Measurements from ENCODE around the gene ATRNL1.
"Not testable (repeated sequence)": the region's sequence is repeated elsewhere in the genome, so short reads cannot be mapped to it uniquely, and the experiment has no call there.

The ATRNL1 gene

DNA sequence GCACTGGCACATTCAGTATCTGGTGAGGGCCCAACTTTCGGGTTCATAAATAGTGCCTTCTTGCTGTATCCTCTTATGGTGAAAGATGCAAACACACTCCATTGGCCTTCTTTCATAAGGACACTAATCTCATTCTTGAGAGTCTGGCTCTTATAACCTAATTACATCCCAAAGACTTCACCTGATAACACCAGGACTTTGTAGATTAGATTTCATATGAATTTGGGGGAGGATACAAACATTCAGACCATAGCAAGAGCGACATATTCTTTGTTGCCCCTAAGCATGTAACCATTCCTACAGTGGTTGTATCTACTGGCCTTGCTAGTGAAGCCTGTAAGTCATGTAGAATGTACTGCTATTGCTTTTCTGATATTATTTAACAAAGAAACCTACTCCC, 654.6 kb downstream of the ATRNL1 start:
- Histone ChIP-seq H3K27me3 (replicated peaks in 2 of 5; ENCODE audit: control insufficient read depth in 4 of 5, insufficient read depth in 5 of 5, low read length in 4 of 5) (no peaks in the 10 kb centered on the region), H3K36me3 (ENCODE audit: control insufficient read depth in 4 of 4, insufficient read depth in 4 of 4, low read length in 3 of 4) (no peaks in the 10 kb centered on the region), H3K27ac (ENCODE audit: insufficient read depth in 1 of 2, low read depth in 1 of 2, low read length in 2 of 2, poor library complexity in 1 of 2, severe bottlenecking in 2 of 2) (no peak overlapping the region), H3K4me3 (ENCODE audit: control insufficient read depth in 1 of 7, extremely low read depth in 1 of 7, insufficient read depth in 4 of 7, low read depth in 2 of 7, low read length in 6 of 7) (no peak overlapping the region), H3K9me3 (ENCODE audit: control extremely low read depth in 1 of 5, control insufficient read depth in 4 of 5, insufficient read depth in 2 of 5, low read depth in 1 of 5, low read length in 4 of 5) (no peaks in the 10 kb centered on the region), H3K4me1 (ENCODE audit: control extremely low read depth in 1 of 4, control insufficient read depth in 4 of 4, insufficient read depth in 4 of 4, low read length in 3 of 4) (no peaks in the 10 kb centered on the region)
- WGBS (ENCODE audit: insufficient coverage), result 91% methylated on average over 1 of the region's 2 CpGs
- ChIA-PET POLR2A (no interaction called here), CTCF (no interaction called here)
- DNase-seq, result no peak

DNA sequence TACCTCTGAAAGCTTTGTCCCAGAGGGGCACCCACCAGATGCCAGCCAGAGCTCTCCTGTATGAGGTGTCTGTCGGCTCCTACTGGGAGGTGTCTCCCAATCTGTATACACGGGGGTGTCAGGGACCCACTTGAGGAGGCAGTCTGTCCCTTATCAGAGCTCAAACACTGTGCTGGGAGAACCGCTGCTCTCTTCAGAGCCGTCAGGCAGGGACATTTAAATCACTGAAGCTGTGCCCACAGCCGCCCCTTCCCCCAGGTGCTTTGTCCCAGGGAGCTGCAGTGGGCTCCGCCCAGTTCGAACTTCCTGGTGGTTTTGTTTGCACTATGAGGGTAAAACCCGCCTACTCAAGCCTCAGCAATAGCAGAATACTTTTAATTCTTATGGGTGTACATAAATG, 665.3 kb downstream of the ATRNL1 start:
- DNase-seq; POLR2A ChIA-PET; H3K27me3 ChIP-seq (replicated peaks in 2 of 5; ENCODE audit: control insufficient read depth in 4 of 5, insufficient read depth in 5 of 5, low read length in 4 of 5); H3K4me1 ChIP-seq (ENCODE audit: control extremely low read depth in 1 of 4, control insufficient read depth in 4 of 4, insufficient read depth in 4 of 4, low read length in 3 of 4); H3K4me3 ChIP-seq (ENCODE audit: control insufficient read depth in 1 of 7, extremely low read depth in 1 of 7, insufficient read depth in 4 of 7, low read depth in 2 of 7, low read length in 6 of 7); H3K36me3 ChIP-seq (ENCODE audit: control insufficient read depth in 4 of 4, insufficient read depth in 4 of 4, low read length in 3 of 4); CTCF ChIA-PET; H3K27ac ChIP-seq (ENCODE audit: insufficient read depth in 1 of 2, low read depth in 1 of 2, low read length in 2 of 2, poor library complexity in 1 of 2, severe bottlenecking in 2 of 2); H3K9me3 ChIP-seq (ENCODE audit: control extremely low read depth in 1 of 5, control insufficient read depth in 4 of 5, insufficient read depth in 2 of 5, low read depth in 1 of 5, low read length in 4 of 5): not testable (repeated sequence)
- WGBS (ENCODE audit: insufficient coverage), result 66% methylated on average over 6 of the region's 8 CpGs

DNA sequence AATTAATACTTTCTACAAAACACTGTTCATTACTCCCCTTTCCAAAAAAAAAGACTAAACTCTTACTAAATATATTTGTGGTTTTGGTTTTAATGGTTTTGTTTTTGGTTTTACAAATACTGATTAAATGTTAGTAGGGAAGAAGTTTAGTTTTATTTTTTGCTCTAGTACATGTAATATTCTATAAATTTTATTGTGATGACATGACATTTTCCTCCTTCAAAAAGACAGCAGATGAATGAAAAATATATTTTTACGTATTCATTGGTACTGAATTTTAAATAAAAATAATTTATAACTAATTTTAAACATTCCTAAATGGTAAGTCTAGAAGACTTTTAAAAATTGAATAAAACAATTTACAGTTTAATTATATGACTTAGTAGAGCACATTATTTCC, 667.0 kb downstream of the ATRNL1 start:
- no peaks in the 10 kb centered on the region for H3K4me1 ChIP-seq (ENCODE audit: control extremely low read depth in 1 of 4, control insufficient read depth in 4 of 4, insufficient read depth in 4 of 4, low read length in 3 of 4)

DNA sequence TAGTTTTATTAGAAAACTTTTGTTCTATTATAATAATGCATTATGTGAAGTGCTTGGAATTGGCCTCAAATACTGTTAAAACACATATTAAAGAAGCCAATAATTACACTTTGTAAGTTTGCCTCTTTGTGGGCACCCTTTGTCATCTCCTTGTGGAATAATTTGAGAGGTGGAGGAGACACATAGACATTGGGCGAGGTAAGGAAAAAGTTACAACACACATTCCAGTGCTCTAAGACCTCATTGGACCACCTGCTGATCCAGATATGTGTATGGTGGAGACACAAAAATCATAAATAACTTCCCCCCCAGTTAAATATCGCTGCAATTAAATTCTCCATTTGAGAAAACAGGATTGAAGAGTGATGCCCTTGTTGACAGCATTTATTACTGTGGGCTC, 668.0 kb downstream of the ATRNL1 start:
- ChIA-PET POLR2A (no interaction called here), CTCF (no interaction called here)
- WGBS (ENCODE audit: insufficient coverage), result no CpG with 5 or more reads among the region's 2 CpGs
- DNase-seq, result no peak
- H3K36me3 ChIP-seq (ENCODE audit: control insufficient read depth in 4 of 4, insufficient read depth in 4 of 4, low read length in 3 of 4), result no peaks in the 10 kb centered on the region
- H3K27ac ChIP-seq (ENCODE audit: insufficient read depth in 1 of 2, low read depth in 1 of 2, low read length in 2 of 2, poor library complexity in 1 of 2, severe bottlenecking in 2 of 2), result no peak overlapping the region
- H3K4me1 ChIP-seq (ENCODE audit: control extremely low read depth in 1 of 4, control insufficient read depth in 4 of 4, insufficient read depth in 4 of 4, low read length in 3 of 4), result no peaks in the 10 kb centered on the region
- peaks cover 0 to 1% (median 0%) of the 10 kb centered on the region in 5 experiments for H3K9me3 ChIP-seq (ENCODE audit: control extremely low read depth in 1 of 5, control insufficient read depth in 4 of 5, insufficient read depth in 2 of 5, low read depth in 1 of 5, low read length in 4 of 5)
- no peak overlapping the region for H3K4me3 ChIP-seq (ENCODE audit: control insufficient read depth in 1 of 7, extremely low read depth in 1 of 7, insufficient read depth in 4 of 7, low read depth in 2 of 7, low read length in 6 of 7)
- no peaks in the 10 kb centered on the region for H3K27me3 ChIP-seq (replicated peaks in 2 of 5; ENCODE audit: control insufficient read depth in 4 of 5, insufficient read depth in 5 of 5, low read length in 4 of 5)

More for the DNA sequence above, 667.0 kb downstream of the ATRNL1 start:
- Histone ChIP-seq H3K27me3 (replicated peaks in 2 of 5; ENCODE audit: control insufficient read depth in 4 of 5, insufficient read depth in 5 of 5, low read length in 4 of 5) (no peaks in the 10 kb centered on the region), H3K9me3 (ENCODE audit: control extremely low read depth in 1 of 5, control insufficient read depth in 4 of 5, insufficient read depth in 2 of 5, low read depth in 1 of 5, low read length in 4 of 5) (peaks cover 0 to 1% (median 0%) of the 10 kb centered on the region in 5 experiments), H3K27ac (ENCODE audit: insufficient read depth in 1 of 2, low read depth in 1 of 2, low read length in 2 of 2, poor library complexity in 1 of 2, severe bottlenecking in 2 of 2) (no peak overlapping the region), H3K4me3 (ENCODE audit: control insufficient read depth in 1 of 7, extremely low read depth in 1 of 7, insufficient read depth in 4 of 7, low read depth in 2 of 7, low read length in 6 of 7) (no peak overlapping the region), H3K36me3 (ENCODE audit: control insufficient read depth in 4 of 4, insufficient read depth in 4 of 4, low read length in 3 of 4) (no peaks in the 10 kb centered on the region)
- no CpG with 5 or more reads among the region's 1 CpG for WGBS (ENCODE audit: insufficient coverage)
- POLR2A ChIA-PET, result no interaction called here
- CTCF ChIA-PET, result no interaction called here
- DNase-seq, result no peak

DNA sequence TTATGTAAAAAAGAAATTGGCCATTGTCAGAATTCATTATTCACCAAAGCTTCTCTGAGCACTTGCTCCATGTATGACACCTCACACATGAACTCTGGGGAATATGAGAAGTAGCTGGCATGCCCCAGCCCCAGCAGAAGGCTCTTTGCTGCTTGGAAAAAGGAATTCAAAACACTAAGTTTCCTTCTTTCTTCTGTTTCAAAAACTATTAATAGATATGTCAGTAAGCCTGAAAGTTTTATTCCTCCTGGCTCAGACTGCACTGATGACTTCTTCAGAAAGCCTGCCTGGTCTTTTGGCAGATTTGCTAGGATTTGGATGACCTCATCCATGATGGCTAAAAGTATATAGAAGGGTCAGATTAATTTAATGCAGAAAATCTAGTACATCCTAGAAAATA, 668.9 kb downstream of the ATRNL1 start:
- Histone ChIP-seq H3K36me3 (ENCODE audit: control insufficient read depth in 4 of 4, insufficient read depth in 4 of 4, low read length in 3 of 4) (no peaks in the 10 kb centered on the region), H3K27ac (ENCODE audit: insufficient read depth in 1 of 2, low read depth in 1 of 2, low read length in 2 of 2, poor library complexity in 1 of 2, severe bottlenecking in 2 of 2) (no peak overlapping the region), H3K4me1 (ENCODE audit: control extremely low read depth in 1 of 4, control insufficient read depth in 4 of 4, insufficient read depth in 4 of 4, low read length in 3 of 4) (no peaks in the 10 kb centered on the region), H3K4me3 (ENCODE audit: control insufficient read depth in 1 of 7, extremely low read depth in 1 of 7, insufficient read depth in 4 of 7, low read depth in 2 of 7, low read length in 6 of 7) (no peak overlapping the region), H3K9me3 (ENCODE audit: control extremely low read depth in 1 of 5, control insufficient read depth in 4 of 5, insufficient read depth in 2 of 5, low read depth in 1 of 5, low read length in 4 of 5) (no peaks in the 10 kb centered on the region), H3K27me3 (replicated peaks in 2 of 5; ENCODE audit: control insufficient read depth in 4 of 5, insufficient read depth in 5 of 5, low read length in 4 of 5) (no peaks in the 10 kb centered on the region)
- ChIA-PET POLR2A (no interaction called here), CTCF (no interaction called here)
- no peak for DNase-seq

DNA sequence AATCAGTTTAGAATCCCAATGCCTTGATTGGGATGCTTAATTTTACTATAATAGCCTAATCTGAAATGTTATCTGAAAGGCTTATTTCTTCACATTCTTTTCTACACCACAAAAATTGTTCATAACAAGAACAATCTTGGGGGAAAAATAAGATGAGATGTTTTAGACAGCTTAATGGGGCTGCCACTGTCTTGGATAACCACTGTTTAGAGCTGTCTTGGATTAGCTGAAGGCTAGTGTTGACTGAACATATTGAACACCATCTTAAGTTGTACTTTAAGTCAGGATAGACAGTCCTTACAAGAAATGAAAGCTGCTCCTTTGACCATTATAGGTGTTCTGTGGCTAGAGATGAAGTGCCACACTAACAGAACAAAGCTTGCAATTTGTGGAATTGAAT, 678.6 kb downstream of the ATRNL1 start:
- Histone ChIP-seq H3K9me3 (ENCODE audit: control extremely low read depth in 1 of 5, control insufficient read depth in 4 of 5, insufficient read depth in 2 of 5, low read depth in 1 of 5, low read length in 4 of 5) (peaks cover 0 to 2% (median 0%) of the 10 kb centered on the region in 5 experiments), H3K4me1 (ENCODE audit: control extremely low read depth in 1 of 4, control insufficient read depth in 4 of 4, insufficient read depth in 4 of 4, low read length in 3 of 4) (no peaks in the 10 kb centered on the region), H3K4me3 (ENCODE audit: control insufficient read depth in 1 of 7, extremely low read depth in 1 of 7, insufficient read depth in 4 of 7, low read depth in 2 of 7, low read length in 6 of 7) (no peak overlapping the region), H3K36me3 (ENCODE audit: control insufficient read depth in 4 of 4, insufficient read depth in 4 of 4, low read length in 3 of 4) (no peaks in the 10 kb centered on the region), H3K27ac (ENCODE audit: insufficient read depth in 1 of 2, low read depth in 1 of 2, low read length in 2 of 2, poor library complexity in 1 of 2, severe bottlenecking in 2 of 2) (no peak overlapping the region), H3K27me3 (replicated peaks in 2 of 5; ENCODE audit: control insufficient read depth in 4 of 5, insufficient read depth in 5 of 5, low read length in 4 of 5) (peaks cover 0 to 2% (median 0%) of the 10 kb centered on the region in 5 experiments)
- POLR2A ChIA-PET, result no interaction called here
- no peak for DNase-seq
- CTCF ChIA-PET, result no interaction called here

DNA sequence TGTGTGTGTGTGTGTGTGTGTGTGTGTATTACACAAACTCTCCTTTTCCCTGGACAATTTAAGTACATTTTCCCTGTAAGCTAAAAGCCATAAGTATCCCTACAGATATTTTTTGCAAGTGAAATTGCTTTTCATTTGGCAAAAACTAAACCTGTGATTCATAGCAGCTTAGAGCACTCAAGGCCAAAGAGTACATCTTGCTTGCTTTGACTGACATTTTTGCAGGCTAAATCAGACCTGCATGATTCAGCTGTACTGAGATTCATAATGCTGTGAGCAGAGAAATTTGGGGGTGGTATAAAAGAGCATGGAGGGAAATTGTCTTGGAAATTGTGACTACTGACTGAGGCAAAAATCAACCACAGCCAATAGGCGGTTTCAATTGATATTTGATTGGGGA, 679.4 kb downstream of the ATRNL1 start:
- no CpG with 5 or more reads among the region's 1 CpG for WGBS (ENCODE audit: insufficient coverage)
- Histone ChIP-seq H3K27ac (ENCODE audit: insufficient read depth in 1 of 2, low read depth in 1 of 2, low read length in 2 of 2, poor library complexity in 1 of 2, severe bottlenecking in 2 of 2) (no peak overlapping the region), H3K9me3 (ENCODE audit: control extremely low read depth in 1 of 5, control insufficient read depth in 4 of 5, insufficient read depth in 2 of 5, low read depth in 1 of 5, low read length in 4 of 5) (peaks cover 0 to 2% (median 0%) of the 10 kb centered on the region in 5 experiments), H3K27me3 (replicated peaks in 2 of 5; ENCODE audit: control insufficient read depth in 4 of 5, insufficient read depth in 5 of 5, low read length in 4 of 5) (no peaks in the 10 kb centered on the region), H3K36me3 (ENCODE audit: control insufficient read depth in 4 of 4, insufficient read depth in 4 of 4, low read length in 3 of 4) (no peaks in the 10 kb centered on the region), H3K4me1 (ENCODE audit: control extremely low read depth in 1 of 4, control insufficient read depth in 4 of 4, insufficient read depth in 4 of 4, low read length in 3 of 4) (no peaks in the 10 kb centered on the region), H3K4me3 (ENCODE audit: control insufficient read depth in 1 of 7, extremely low read depth in 1 of 7, insufficient read depth in 4 of 7, low read depth in 2 of 7, low read length in 6 of 7) (no peak overlapping the region)
- CTCF ChIA-PET, result no interaction called here
- POLR2A ChIA-PET, result no interaction called here
- DNase-seq, result no peak

DNA sequence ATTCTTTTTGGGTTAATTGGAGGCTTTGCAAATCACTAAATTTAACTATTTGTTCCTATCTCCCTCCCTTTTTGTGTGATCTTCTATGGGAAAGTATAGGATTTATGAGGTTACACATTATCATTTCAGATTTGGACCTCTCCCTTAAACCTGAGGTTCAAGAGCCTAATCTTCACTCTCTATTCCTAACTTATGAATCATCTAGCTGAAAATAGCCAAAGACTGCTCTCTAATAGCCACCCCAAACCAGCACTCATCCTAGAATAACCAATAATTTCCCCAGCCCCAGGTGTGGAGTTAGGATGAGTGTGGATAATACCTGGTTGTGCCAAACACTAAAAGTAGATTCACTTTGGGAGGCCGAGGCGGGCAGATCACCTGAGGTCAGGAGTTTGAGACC, 680.7 kb downstream of the ATRNL1 start:
- H3K27ac ChIP-seq (ENCODE audit: insufficient read depth in 1 of 2, low read depth in 1 of 2, low read length in 2 of 2, poor library complexity in 1 of 2, severe bottlenecking in 2 of 2), result no peak overlapping the region
- no peaks in the 10 kb centered on the region for H3K36me3 ChIP-seq (ENCODE audit: control insufficient read depth in 4 of 4, insufficient read depth in 4 of 4, low read length in 3 of 4)
- H3K27me3 ChIP-seq (replicated peaks in 2 of 5; ENCODE audit: control insufficient read depth in 4 of 5, insufficient read depth in 5 of 5, low read length in 4 of 5), result no peaks in the 10 kb centered on the region
- no peaks in the 10 kb centered on the region for H3K4me1 ChIP-seq (ENCODE audit: control extremely low read depth in 1 of 4, control insufficient read depth in 4 of 4, insufficient read depth in 4 of 4, low read length in 3 of 4)
- WGBS (ENCODE audit: insufficient coverage), result no CpG with 5 or more reads among the region's 2 CpGs
- H3K4me3 ChIP-seq (ENCODE audit: control insufficient read depth in 1 of 7, extremely low read depth in 1 of 7, insufficient read depth in 4 of 7, low read depth in 2 of 7, low read length in 6 of 7), result no peak overlapping the region
- no peak for DNase-seq
- peaks cover 0 to 2% (median 0%) of the 10 kb centered on the region in 5 experiments for H3K9me3 ChIP-seq (ENCODE audit: control extremely low read depth in 1 of 5, control insufficient read depth in 4 of 5, insufficient read depth in 2 of 5, low read depth in 1 of 5, low read length in 4 of 5)
- CTCF ChIA-PET, result no interaction called here
- POLR2A ChIA-PET, result no interaction called here

All from common myeloid progenitor, CD34-positive (primary cell).